ENCODE measurements around the gene IFT81.
"Not testable (repeated sequence)": the region's sequence is repeated elsewhere in the genome, so short reads cannot be mapped to it uniquely, and the experiment has no call there.

The IFT81 gene, protein sequence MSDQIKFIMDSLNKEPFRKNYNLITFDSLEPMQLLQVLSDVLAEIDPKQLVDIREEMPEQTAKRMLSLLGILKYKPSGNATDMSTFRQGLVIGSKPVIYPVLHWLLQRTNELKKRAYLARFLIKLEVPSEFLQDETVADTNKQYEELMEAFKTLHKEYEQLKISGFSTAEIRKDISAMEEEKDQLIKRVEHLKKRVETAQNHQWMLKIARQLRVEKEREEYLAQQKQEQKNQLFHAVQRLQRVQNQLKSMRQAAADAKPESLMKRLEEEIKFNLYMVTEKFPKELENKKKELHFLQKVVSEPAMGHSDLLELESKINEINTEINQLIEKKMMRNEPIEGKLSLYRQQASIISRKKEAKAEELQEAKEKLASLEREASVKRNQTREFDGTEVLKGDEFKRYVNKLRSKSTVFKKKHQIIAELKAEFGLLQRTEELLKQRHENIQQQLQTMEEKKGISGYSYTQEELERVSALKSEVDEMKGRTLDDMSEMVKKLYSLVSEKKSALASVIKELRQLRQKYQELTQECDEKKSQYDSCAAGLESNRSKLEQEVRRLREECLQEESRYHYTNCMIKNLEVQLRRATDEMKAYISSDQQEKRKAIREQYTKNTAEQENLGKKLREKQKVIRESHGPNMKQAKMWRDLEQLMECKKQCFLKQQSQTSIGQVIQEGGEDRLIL

GRCh38 chr12:110124269-110124995, at the start of gene IFT81:
TSS of gene IFT81 (plus strand) at chr12:110124357. CDS start at chr12:110127381, 3,024 bp downstream.
- DNase-seq = peak; percentile 93

- DNase-seq = no peak
Observed at GRCh38 chr12:110075880-110076279, 48.3 kb upstream of the IFT81 start.

DNA sequence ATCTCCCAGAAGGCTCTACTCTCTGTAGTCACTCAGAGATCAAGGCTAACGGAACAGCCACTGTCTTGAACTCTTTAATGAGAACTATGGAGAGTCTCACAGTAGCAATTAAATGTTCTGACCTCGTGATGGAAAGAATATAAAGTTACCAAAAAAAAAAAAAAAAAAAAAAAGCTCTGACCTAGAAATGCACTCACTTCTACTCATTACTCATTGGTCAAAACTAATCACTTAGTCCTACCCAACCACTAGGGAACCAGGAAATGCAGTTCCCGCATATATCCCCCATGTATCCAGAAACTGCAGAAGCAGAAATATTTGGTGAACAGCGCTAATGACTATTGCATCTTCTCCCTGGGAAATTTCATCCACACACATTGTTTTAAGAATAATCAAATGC, 46.4 kb upstream of the IFT81 start:
- no peak for DNase-seq

GRCh38 chr12:110079477-110080400, 44.4 kb upstream of the IFT81 start:
- DNase-seq = peak; percentile 68

- no peak for DNase-seq
Observed at GRCh38 chr12:110080410-110080809, 43.7 kb upstream of the IFT81 start.

GRCh38 chr12:110084314-110085015, 39.7 kb upstream of the IFT81 start:
- DNase-seq = no peak

- not testable (repeated sequence) for DNase-seq
Observed at GRCh38 chr12:110088216-110088615, 35.9 kb upstream of the IFT81 start.

GRCh38 chr12:110088936-110089335, 35.2 kb upstream of the IFT81 start:
- no peak for DNase-seq

DNA sequence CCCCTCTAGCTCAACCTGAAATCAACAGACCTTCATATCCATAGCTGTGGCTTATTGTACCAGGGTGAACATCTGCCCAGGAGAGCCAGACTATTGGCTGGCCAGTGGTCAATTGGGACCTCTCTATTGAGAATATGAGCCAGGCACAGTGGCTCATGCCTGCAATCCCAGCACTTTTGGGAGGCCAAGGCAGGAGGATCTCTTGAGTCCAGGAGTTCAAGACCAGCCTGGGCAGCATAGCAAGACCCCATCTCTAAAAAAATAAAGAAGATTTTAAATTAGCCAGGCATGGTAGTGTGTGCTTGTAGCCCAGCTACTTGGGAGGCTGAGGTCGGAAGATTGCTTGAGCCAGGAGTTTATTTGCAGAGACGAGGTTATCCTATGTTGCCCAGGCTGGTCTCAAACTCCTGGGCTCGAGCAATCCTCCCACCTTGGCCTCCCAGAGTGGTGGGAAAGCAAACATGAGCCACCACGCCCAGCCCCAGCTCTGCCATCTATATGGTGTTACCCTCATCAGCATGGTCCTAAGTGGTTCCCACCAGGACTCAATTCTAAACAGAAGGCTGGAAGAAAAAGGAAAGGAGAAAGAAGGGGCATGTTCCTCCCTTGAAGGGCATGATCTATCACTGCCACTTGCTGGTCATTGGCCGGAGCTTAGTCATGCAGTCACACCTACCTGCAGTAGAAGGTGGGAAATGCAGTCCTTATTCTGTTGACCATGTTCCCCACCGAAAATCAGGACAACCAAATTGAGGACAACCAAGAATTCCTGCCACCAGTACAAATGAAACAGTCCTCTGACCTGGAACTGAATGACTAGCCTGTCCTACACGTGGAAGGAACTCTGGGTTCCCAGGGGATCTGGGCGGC, 33.7 kb upstream of the IFT81 start:
- no peak for DNase-seq

- no peak for DNase-seq
Observed at GRCh38 chr12:110091136-110091711, 32.9 kb upstream of the IFT81 start.

GRCh38 chr12:110093631-110094311, 30.4 kb upstream of the IFT81 start:
- DNase-seq = no peak

DNA sequence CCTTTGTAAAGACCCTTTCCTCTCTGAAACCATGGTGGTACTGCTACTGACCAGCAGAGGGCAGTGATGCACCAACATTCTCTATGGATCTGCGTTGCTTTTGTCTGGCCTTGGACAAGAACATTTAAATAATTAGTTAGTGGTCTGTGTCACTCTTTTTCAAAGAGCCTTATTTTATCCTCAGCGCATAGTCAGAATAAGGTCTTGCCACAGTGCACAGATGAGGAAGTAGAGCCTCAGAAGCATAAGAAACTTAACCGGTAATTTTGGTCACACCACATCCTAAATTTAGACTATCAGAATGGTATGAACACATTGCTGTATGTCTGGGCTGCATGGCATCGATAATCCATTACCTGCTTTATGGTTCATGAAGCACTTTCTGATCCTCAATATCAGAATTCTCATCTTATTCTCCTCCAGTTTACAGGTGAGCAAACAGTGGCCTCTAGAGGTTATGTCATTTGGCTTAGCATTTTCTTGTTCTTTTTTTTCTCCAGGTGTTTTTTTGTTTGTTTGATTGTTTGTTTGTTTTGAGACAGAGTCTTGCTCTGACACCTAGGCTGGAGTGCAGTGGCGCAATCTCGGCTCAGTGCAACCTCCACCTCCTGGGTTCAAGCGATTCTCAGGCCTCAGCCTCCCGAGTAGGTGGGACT, 23.7 kb upstream of the IFT81 start:
- peak; percentile 20 for DNase-seq

GRCh38 chr12:110102255-110102654, 21.9 kb upstream of the IFT81 start:
- no peak for DNase-seq

GRCh38 chr12:110104188-110105094, 19.7 kb upstream of the IFT81 start:
- no peak for DNase-seq

DNA sequence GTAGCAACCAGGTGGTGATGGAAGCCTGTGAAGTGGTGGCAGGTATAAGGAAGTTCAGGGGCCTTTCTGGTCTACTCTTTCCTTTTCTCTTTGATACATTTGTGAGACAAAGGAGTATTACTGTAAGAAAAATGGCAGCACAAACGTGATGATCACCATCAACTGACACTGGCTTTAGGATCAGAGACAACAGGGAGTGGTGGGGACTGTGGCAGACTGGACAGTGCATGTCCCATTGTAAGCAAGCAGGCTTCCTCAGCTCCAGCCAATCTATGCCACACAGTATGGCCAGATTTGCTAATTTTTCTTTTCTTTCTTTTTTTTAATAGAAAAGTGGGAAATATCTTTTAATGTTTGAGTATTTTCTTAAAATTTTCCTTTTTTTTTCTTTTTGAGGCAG, 19.0 kb upstream of the IFT81 start:
- no peak for DNase-seq

DNA sequence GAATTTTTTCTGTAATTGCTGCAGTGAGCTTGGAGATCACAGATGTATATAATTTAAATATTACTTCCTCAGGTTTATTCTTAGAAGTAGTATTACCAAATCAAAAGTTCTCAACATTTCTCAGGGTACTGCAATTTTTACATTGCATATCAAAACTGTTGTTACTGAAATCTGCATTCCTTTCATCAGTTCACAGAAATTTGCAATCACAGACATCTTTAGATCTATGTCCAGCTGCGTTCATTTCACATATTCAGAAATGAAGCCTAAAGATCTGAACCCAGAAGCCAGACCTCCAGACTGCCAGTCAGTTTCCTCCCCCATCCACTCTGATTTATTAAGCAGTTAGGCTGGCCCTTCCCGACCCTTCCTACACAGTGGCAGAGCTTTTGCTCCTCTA, 18.2 kb upstream of the IFT81 start:
- DNase-seq = no peak

- DNase-seq = no peak
Observed at GRCh38 chr12:110107369-110108281, 16.5 kb upstream of the IFT81 start.
